A673 (cell line): ENCODE measurements around the gene TNS3. TPM values are rescaled to one million over a fixed set of nuclear protein-coding genes. Genes with fewer than 3 reads are reported as not detected.

Experiments used
- BruUV-seq: library from RNA; stranded (reverse); fragments of 400-500 nt; replicated peaks from 2 replicates; lab custom pipeline; 2021; lab: Mats Ljungman, UMichigan
- CTCF ChIA-PET: fragments of 300-600 bp; sonication (Branson Sonifier 250); formaldehyde crosslinking; loops from one replicate; lab custom pipeline; 2022; ENCODE audit warnings: antibody characterized with exemption; lab: Charles Lee
- POLR2A ChIA-PET: fragments of 300-600 bp; sonication (Branson Sonifier 250); formaldehyde crosslinking; loops from one replicate; lab custom pipeline; 2022; ENCODE audit warnings: antibody characterized with exemption; ENCODE audit not compliant: low non-redundant PET; lab: Charles Lee
- DNase-seq: peaks from one replicate; pipeline ENCODE4 v3.0.0-alpha.2; 2015; ENCODE audit warnings: low spot score
- H3K27ac ChIP-seq: fragments of 200-600 bp; sonication (generic); 2 replicates; pipeline ENCODE4 v1.5.1; 2016; ENCODE audit warnings: mixed run types, low read depth, mild to moderate bottlenecking, mixed read lengths, antibody characterized with exemption, low read length; ENCODE audit not compliant: poor library complexity, severe bottlenecking
- H3K27me3 ChIP-seq: fragments of 200-600 bp; sonication (generic); replicated peaks from 2 replicates; pipeline ENCODE4 v1.6.1; 2017; ENCODE audit warnings: mixed run types, low read depth, mild to moderate bottlenecking, mixed read lengths, antibody characterized with exemption, low read length; ENCODE audit not compliant: insufficient read depth, poor library complexity
- H3K36me3 ChIP-seq: fragments of 200-600 bp; sonication (generic); 2 replicates; pipeline ENCODE4 v1.6.1; 2016; ENCODE audit warnings: mixed run types, mild to moderate bottlenecking, mixed read lengths, antibody characterized with exemption, low read length; ENCODE audit not compliant: insufficient read depth, poor library complexity, severe bottlenecking
- H3K4me1 ChIP-seq: fragments of 200-600 bp; sonication (generic); 2 replicates; pipeline ENCODE4 v1.6.1; 2017; ENCODE audit warnings: mixed run types, mild to moderate bottlenecking, mixed read lengths, antibody characterized with exemption, low read length; ENCODE audit not compliant: insufficient read depth, poor library complexity, severe bottlenecking
- H3K4me3 ChIP-seq: fragments of 200-600 bp; sonication (generic); 2 replicates; pipeline ENCODE4 v1.5.1; 2016; ENCODE audit warnings: low read depth, mixed run types, mild to moderate bottlenecking, mixed read lengths, low read length; ENCODE audit not compliant: poor library complexity, severe bottlenecking
- H3K9me3 ChIP-seq: fragments of 200-600 bp; sonication (generic); 2 replicates; pipeline ENCODE4 v1.6.1; 2016; ENCODE audit warnings: mixed run types, low read depth, mild to moderate bottlenecking, mixed read lengths, antibody characterized with exemption, low read length; ENCODE audit not compliant: poor library complexity, severe bottlenecking
- EZH2 ChIP-seq: fragments of 200-600 bp; sonication (generic); IDR thresholded peaks from 2 replicates; pipeline ENCODE4 v1.6.1; 2017; ENCODE audit warnings: borderline replicate concordance, low read depth, mild to moderate bottlenecking, mixed read lengths, antibody characterized with exemption, low read length; ENCODE audit not compliant: poor library complexity, severe bottlenecking
- intact Hi-C: fragments of 100-400 bp; cut with micrococcal nuclease; formaldehyde crosslinking; loops from one replicate; pipeline ENCODE4 v1.10.0; 2022; ENCODE audit not compliant: unreplicated experiment
- total RNA-seq: library from RNA; stranded (reverse); gene quantifications from 2 replicates; pipeline ENCODE4 v1.2.3, GENCODE V29; 2021
- TF ChIP-seq, protein P1 (sequence below): fragments of 300-800, 200-600 bp; sonication (generic); conservative IDR thresholded peaks from 2 replicates; pipeline ENCODE4 v1.5.1; 2017; ENCODE audit warnings: low read depth, mild to moderate bottlenecking, antibody characterized with exemption, low read length, moderate library complexity, mixed read lengths

The TNS3 gene
- total RNA-seq, 1 experiment from 2014 or later: not detected

DNA sequence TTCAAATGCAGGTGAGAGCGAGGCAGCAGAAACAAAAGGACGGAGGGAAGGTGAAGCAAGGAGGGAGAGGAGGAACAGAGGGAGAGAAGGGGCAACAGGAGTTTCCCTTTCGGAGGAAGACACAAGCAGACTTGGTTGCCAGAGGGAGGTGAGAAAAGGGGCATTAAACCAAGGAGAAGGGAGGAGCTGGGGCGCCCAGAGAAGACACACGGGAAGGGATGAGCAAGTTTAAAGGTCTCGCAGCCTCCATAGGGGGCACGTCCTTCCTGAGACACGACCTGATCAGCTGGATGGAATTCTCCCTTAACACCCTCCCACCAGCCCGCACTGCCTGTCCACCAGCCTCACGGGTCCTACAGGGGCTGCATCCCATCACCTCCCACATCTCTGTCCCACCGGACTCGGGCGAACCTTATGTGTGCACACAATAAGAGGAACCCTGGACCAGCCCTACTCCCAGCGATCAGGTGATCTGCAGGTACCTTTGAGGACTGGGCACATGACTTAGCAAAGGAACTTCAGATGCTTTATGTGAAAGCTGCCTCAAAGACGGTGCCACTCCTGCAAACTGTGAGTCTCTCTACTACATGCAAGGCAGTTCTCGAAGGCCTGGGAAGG lies 251.2 kb downstream of the TNS3 start:
- no peak overlapping the region for H3K27ac ChIP-seq
- no peaks in the 10 kb centered on the region for H3K9me3 ChIP-seq
- H3K4me1 ChIP-seq: no peaks in the 10 kb centered on the region
- no TSS peak for BruUV-seq
- CTCF ChIA-PET: no interaction called here
- DNase-seq: no peak
- TF ChIP-seq EZH2: no peak
- TF ChIP-seq, protein P1, sequence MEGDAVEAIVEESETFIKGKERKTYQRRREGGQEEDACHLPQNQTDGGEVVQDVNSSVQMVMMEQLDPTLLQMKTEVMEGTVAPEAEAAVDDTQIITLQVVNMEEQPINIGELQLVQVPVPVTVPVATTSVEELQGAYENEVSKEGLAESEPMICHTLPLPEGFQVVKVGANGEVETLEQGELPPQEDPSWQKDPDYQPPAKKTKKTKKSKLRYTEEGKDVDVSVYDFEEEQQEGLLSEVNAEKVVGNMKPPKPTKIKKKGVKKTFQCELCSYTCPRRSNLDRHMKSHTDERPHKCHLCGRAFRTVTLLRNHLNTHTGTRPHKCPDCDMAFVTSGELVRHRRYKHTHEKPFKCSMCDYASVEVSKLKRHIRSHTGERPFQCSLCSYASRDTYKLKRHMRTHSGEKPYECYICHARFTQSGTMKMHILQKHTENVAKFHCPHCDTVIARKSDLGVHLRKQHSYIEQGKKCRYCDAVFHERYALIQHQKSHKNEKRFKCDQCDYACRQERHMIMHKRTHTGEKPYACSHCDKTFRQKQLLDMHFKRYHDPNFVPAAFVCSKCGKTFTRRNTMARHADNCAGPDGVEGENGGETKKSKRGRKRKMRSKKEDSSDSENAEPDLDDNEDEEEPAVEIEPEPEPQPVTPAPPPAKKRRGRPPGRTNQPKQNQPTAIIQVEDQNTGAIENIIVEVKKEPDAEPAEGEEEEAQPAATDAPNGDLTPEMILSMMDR: no peak
- POLR2A ChIA-PET: no interaction called here
- H3K4me3 ChIP-seq: no peak overlapping the region
- no peaks in the 10 kb centered on the region for H3K36me3 ChIP-seq
- intact Hi-C loops: no loop called here
- no peaks in the 10 kb centered on the region for H3K27me3 ChIP-seq

DNA sequence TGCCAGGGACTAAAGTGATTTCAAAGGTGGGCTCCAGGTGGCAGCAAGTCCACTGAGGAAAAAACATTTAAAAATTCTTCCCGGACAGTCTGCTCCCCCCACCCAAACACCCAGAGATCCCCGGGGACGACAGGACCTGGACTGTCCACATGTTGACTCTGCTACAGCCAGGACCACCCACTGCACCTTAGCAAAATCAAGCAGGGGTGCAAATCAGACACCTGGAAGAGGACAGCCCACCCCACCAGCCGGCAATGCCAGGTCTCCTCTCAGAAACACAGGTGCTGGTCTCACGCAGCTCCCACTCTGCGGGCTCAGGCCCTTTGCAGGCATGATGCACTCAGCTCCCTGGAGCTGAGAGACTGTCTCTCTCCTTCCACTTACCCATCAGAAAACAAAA lies 251.9 kb downstream of the TNS3 start:
- intact Hi-C loops: no loop called here
- Histone ChIP-seq H3K4me3 (no peak overlapping the region), H3K9me3 (no peaks in the 10 kb centered on the region), H3K4me1 (no peaks in the 10 kb centered on the region), H3K27me3 (no peaks in the 10 kb centered on the region), H3K36me3 (no peaks in the 10 kb centered on the region), H3K27ac (no peak overlapping the region)
- BruUV-seq: no TSS peak
- TF ChIP-seq, protein P1: no peak
- no peak for TF ChIP-seq EZH2
- DNase-seq: no peak
- ChIA-PET POLR2A (no interaction called here), CTCF (no interaction called here)

DNA sequence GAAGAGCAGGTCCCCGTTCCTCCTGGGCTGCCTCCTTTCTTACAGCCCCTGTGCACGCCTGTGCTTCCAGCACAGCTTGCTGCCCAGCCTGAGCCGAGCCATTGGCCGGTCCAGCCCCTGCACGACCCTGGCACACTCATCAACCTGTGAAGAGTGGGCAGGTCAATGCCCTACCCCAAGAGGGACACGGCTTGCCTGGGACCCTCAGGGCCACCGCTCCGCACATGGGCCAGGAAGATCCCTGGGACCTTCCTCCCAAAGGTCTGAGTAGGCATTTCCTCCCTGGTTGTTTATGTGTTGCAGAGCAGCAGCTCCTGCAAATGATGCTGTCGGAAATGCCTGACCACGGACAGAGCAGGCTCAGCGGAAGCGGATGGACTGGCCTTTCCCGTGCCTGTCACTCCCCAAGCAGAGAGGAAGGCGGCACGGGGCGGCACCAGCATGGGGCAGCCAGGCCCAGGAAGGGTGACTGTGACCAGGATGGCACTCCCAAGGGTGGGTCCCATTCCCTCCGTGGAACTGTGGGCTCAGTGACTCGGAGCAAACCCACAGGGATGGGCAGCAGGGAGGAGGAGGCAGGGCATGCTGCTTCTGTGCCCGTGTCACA lies 252.5 kb downstream of the TNS3 start:
- H3K27ac ChIP-seq: no peak overlapping the region
- CTCF ChIA-PET: no interaction called here

More for the DNA sequence above, 252.5 kb downstream of the TNS3 start:
- no peak for DNase-seq
- Histone ChIP-seq H3K4me3 (no peak overlapping the region), H3K4me1 (no peaks in the 10 kb centered on the region), H3K9me3 (no peaks in the 10 kb centered on the region), H3K36me3 (no peaks in the 10 kb centered on the region), H3K27me3 (no peaks in the 10 kb centered on the region)
- no peak for TF ChIP-seq EZH2
- TF ChIP-seq, protein P1: no peak
- intact Hi-C loops: no loop called here
- POLR2A ChIA-PET: no interaction called here
- no TSS peak for BruUV-seq
